Fibroblast of lung (primary cell): ENCODE results near the gene TMEM72. TPM values are rescaled to one million over a fixed set of nuclear protein-coding genes. Genes with fewer than 3 reads are reported as not detected.

Experiments used
- DNase-seq, 2 donors: peaks; one replicate each; pipeline versions ENCODE4 v3.0.0 to v3.0.0-alpha.2; 2010; ENCODE audit warnings: low read depth in 2 of 2
- H2AFZ ChIP-seq: 2 replicates; pipeline ENCODE4 v1.5.1; 2012; ENCODE audit warnings: low read length, control low read depth, inconsistent platforms
- H3K27ac ChIP-seq: 2 replicates; pipeline ENCODE4 v1.5.1; 2011; ENCODE audit warnings: low read length, control low read depth; ENCODE audit not compliant: insufficient read depth
- H3K27me3 ChIP-seq: 2 replicates; pipeline ENCODE4 v1.5.1; 2011; ENCODE audit warnings: mild to moderate bottlenecking, low read length; ENCODE audit not compliant: control insufficient read depth, insufficient read depth
- H3K36me3 ChIP-seq: 2 replicates; pipeline ENCODE4 v1.5.1; 2011; ENCODE audit warnings: low read length; ENCODE audit not compliant: control insufficient read depth, insufficient read depth
- H3K4me1 ChIP-seq: 2 replicates; pipeline ENCODE4 v1.5.1; 2011; ENCODE audit warnings: low read length; ENCODE audit not compliant: control insufficient read depth, insufficient read depth; ENCODE audit errors: extremely low read depth
- H3K4me2 ChIP-seq: 2 replicates; pipeline ENCODE4 v1.5.1; 2011; ENCODE audit warnings: low read length, control low read depth; ENCODE audit not compliant: insufficient read depth; ENCODE audit errors: extremely low read depth
- H3K4me3 ChIP-seq, 4 experiments: fragments of 200-600 bp in 1 of 4; sonication (generic) in 1 of 4; replicated peaks in 1 of 4; 2 replicates each; pipeline ENCODE4 v1.5.1; 2011 to 2016; ENCODE audit warnings: low read length in 4 of 4, low read depth in 3 of 4, mild to moderate bottlenecking in 3 of 4, control low read depth in 2 of 4, inconsistent platforms in 1 of 4, mixed read lengths in 1 of 4; ENCODE audit not compliant: insufficient read depth in 1 of 4; ENCODE audit errors: control extremely low read depth in 1 of 4
- H3K79me2 ChIP-seq: 2 replicates; pipeline ENCODE4 v1.5.1; 2012; ENCODE audit warnings: mild to moderate bottlenecking, low read length, inconsistent platforms; ENCODE audit not compliant: control insufficient read depth, insufficient read depth
- H3K9ac ChIP-seq: 2 replicates; pipeline ENCODE4 v1.5.1; 2011; ENCODE audit warnings: mild to moderate bottlenecking, low read length, control low read depth; ENCODE audit not compliant: insufficient read depth
- H3K9me3 ChIP-seq: 2 replicates; pipeline ENCODE4 v1.5.1; 2012; ENCODE audit warnings: low read depth, low read length; ENCODE audit not compliant: control insufficient read depth, insufficient read depth
- H4K20me1 ChIP-seq: 2 replicates; pipeline ENCODE4 v1.5.1; 2011; ENCODE audit warnings: low read length; ENCODE audit not compliant: control insufficient read depth, insufficient read depth; ENCODE audit errors: extremely low read depth
- EZH2 ChIP-seq: IDR thresholded peaks from 2 replicates; pipeline ENCODE4 v1.5.1; 2012; ENCODE audit warnings: low read length, control low read depth, mild to moderate bottlenecking; ENCODE audit errors: missing control alignments
- polyA plus RNA-seq, 2 donors: library from polyadenylated mRNA; depleted of rRNA in 1 of 2; stranded (reverse) in 1 of 2; unstranded in 1 of 2; fragments of >200 nt; gene quantifications; 2 replicates each; pipeline ENCODE4 v1.2.1, GENCODE V29; 2011 to 2012; ENCODE audit warnings: missing spikeins in 1 of 2
- total RNA-seq: library from RNA; depleted of rRNA; stranded (reverse); fragments of >200 nt; gene quantifications from 2 replicates; pipeline ENCODE4 v1.2.1, GENCODE V29; 2014
- TF ChIP-seq, protein P1 (sequence below), 2 donors: IDR thresholded peaks in 1 of 2; conservative IDR thresholded peaks in 1 of 2; 1 replicate in 1 of 2; 2 replicates in 1 of 2; pipeline ENCODE4 v1.5.1; 2011 to 2012; ENCODE audit warnings: low read length in 2 of 2, control low read depth in 1 of 2, inconsistent platforms in 1 of 2, low read depth in 1 of 2, mild to moderate bottlenecking in 1 of 2

The TMEM72 gene
- total and polyA plus RNA-seq, 2 donors (not counting 1 experiment from before 2014, with no cell fraction given): not detected

- Histone ChIP-seq H2AFZ (no peak overlapping the region), H3K9me3 (no peaks in the 10 kb centered on the region), H3K79me2 (no peaks in the 10 kb centered on the region), H3K4me1 (peaks cover 7% of the 10 kb centered on the region), H3K9ac (no peak overlapping the region), H3K27me3 (no peaks in the 10 kb centered on the region), H4K20me1 (no peaks in the 10 kb centered on the region), H3K27ac (no peak overlapping the region), H3K4me2 (no peak overlapping the region), H3K36me3 (no peaks in the 10 kb centered on the region), H3K4me3 (no peak overlapping the region)
- TF ChIP-seq EZH2: no peak
- TF ChIP-seq, protein P1, sequence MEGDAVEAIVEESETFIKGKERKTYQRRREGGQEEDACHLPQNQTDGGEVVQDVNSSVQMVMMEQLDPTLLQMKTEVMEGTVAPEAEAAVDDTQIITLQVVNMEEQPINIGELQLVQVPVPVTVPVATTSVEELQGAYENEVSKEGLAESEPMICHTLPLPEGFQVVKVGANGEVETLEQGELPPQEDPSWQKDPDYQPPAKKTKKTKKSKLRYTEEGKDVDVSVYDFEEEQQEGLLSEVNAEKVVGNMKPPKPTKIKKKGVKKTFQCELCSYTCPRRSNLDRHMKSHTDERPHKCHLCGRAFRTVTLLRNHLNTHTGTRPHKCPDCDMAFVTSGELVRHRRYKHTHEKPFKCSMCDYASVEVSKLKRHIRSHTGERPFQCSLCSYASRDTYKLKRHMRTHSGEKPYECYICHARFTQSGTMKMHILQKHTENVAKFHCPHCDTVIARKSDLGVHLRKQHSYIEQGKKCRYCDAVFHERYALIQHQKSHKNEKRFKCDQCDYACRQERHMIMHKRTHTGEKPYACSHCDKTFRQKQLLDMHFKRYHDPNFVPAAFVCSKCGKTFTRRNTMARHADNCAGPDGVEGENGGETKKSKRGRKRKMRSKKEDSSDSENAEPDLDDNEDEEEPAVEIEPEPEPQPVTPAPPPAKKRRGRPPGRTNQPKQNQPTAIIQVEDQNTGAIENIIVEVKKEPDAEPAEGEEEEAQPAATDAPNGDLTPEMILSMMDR (conservative IDR thresholded peaks at IDR 0.05 in 1 of 2, IDR thresholded peaks at IDR 0.05 in 1 of 2; ENCODE audit: low read depth in 1 of 2, low read length in 2 of 2): no peak
- DNase-seq: no peak
These were observed 45.1 kb downstream of the TMEM72 start for GRCh38 chr10:44956226-44956625.

DNA sequence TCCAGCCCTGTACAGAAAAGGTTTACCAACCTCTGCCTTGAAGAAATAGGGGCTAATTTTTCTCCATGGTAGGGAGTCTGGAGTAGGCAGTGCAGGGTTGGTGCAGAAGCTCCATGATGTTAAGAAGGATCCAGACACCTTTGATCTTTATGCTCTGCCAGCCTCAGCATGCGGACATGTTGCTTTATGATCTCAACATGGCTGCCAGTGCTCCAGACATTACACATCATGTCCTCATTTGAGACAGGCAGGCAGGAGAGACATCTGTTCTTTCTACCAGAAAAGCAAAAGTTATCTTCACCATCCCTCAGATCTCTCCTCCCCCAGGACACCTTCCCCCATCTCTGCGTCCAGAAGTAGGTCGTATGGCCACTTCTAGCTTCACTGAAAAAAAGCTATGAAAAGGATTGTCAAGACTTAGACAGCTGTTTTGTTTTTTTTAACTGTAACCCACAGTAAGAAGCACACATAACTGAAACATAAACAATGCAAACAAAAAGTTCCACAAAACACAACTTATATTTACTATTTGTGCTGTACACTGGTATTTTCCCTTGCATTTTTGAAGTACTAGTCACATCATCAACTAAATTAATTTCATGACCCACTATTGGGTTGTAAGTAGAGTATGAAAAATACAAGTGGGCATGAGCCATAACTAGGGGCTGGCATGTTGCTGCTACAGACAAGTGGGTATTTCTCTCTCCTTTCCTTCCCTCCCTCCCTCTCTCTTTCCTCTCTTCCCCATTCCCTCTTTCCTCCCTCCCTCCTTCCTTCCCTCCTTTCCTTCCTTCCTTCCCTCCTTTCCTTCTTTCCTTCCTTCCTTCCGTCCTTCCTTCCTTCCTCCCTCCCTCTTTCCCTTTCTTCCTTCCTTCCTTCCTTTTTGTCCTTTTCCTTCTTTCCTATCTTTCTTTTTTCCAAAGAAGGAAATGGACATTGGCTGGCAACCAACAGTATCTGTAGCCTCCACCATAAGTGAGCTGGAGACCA, 45.9 kb downstream of the TMEM72 start:
- no peak overlapping the region for H3K27ac ChIP-seq
- no peak overlapping the region for H3K9ac ChIP-seq
- peaks cover 7% of the 10 kb centered on the region for H3K4me1 ChIP-seq
- H3K4me3 ChIP-seq: no peak overlapping the region
- no peak overlapping the region for H3K4me2 ChIP-seq
- no peaks in the 10 kb centered on the region for H3K9me3 ChIP-seq
- DNase-seq: no peak
- H2AFZ ChIP-seq: no peak overlapping the region
- no peaks in the 10 kb centered on the region for H3K36me3 ChIP-seq
- TF ChIP-seq, protein P1 (conservative IDR thresholded peaks at IDR 0.05 in 1 of 2, IDR thresholded peaks at IDR 0.05 in 1 of 2; ENCODE audit: low read depth in 1 of 2, low read length in 2 of 2): no peak
- no peak for TF ChIP-seq EZH2
- H3K27me3 ChIP-seq: no peaks in the 10 kb centered on the region
- H4K20me1 ChIP-seq: no peaks in the 10 kb centered on the region
- H3K79me2 ChIP-seq: no peaks in the 10 kb centered on the region

GRCh38 chr10:44958196-44958897, 47.2 kb downstream of the TMEM72 start:
- TF ChIP-seq EZH2: no peak
- TF ChIP-seq, protein P1 (conservative IDR thresholded peaks at IDR 0.05 in 1 of 2, IDR thresholded peaks at IDR 0.05 in 1 of 2; ENCODE audit: low read depth in 1 of 2, low read length in 2 of 2): no peak
- no peaks in the 10 kb centered on the region for H3K79me2 ChIP-seq
- H3K36me3 ChIP-seq: no peaks in the 10 kb centered on the region
- H3K9me3 ChIP-seq: no peaks in the 10 kb centered on the region
- H3K27me3 ChIP-seq: no peaks in the 10 kb centered on the region
- H4K20me1 ChIP-seq: no peaks in the 10 kb centered on the region
- peak in 1 of 2 donors; percentile 86 for DNase-seq
- no peak overlapping the region for H3K27ac ChIP-seq
- H3K4me1 ChIP-seq: peaks cover 7% of the 10 kb centered on the region
- no peak overlapping the region for H2AFZ ChIP-seq
- peak overlapping the region; percentile 67 to 90 (median 77) for H3K4me3 ChIP-seq
- H3K9ac ChIP-seq: no peak overlapping the region
- H3K4me2 ChIP-seq: peak overlapping the region; percentile 85
